ENCODE results near the gene XPO4.

Gene XPO4

DNA sequence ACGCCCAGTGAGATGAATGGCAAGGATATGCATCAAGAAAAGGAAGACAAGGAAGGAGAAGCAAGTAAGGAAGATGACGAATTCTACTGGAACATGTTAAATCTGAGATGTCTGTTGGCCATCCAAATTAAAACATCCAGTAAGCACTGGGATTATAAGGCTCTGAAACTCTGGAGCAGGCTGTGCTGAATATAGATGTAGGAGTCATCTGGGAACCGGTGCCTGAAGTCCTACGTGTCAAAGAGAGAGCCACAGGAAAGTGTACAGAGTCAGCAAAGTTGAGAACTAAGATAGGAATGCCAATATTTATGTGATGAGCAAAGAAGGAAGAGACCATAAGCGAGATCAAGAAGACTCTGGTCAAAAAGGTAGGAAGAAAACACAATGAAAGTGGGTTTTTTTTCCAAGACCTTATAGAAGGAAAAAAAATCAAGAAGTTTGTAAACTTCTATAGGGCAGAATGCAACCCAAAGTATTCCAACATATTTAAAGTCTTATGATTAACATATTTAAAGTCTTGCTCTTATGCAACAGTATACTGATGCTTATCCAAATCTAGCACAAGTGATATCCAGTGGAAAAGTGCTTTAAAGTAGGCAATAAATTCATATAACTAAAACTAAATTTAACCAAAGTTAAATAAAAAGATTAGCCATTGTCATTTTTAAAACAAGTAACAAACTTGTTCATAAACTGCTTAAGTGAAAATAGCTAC is 77.6 kb downstream of the XPO4 start:
- H3K27ac ChIP-seq (replicated peaks), result no peak overlapping the region
- TF ChIP-seq POLR2AphosphoS5 (IDR thresholded peaks at IDR 0.05; ENCODE audit: low read depth) (no peak), REST (IDR thresholded peaks at IDR 0.05; ENCODE audit: insufficient replicate concordance, low read depth) (no peak), CTCF (IDR thresholded peaks at IDR 0.05; ENCODE audit: insufficient read depth, low read length) (no peak)
- no peak overlapping the region for H3K4me3 ChIP-seq (replicated peaks; ENCODE audit: insufficient read depth, low read length)
- no peaks in the 10 kb centered on the region for H3K27me3 ChIP-seq (ENCODE audit: insufficient read depth, poor library complexity, severe bottlenecking)
- no peak for DNase-seq (ENCODE audit: low read depth in 1 of 2, low spot score in 1 of 2)

- DNase-seq (ENCODE audit: low read depth in 1 of 2, low spot score in 1 of 2), result no peak
Observed at GRCh38 chr13:20823071-20823470, 79.5 kb downstream of the XPO4 start.

DNA sequence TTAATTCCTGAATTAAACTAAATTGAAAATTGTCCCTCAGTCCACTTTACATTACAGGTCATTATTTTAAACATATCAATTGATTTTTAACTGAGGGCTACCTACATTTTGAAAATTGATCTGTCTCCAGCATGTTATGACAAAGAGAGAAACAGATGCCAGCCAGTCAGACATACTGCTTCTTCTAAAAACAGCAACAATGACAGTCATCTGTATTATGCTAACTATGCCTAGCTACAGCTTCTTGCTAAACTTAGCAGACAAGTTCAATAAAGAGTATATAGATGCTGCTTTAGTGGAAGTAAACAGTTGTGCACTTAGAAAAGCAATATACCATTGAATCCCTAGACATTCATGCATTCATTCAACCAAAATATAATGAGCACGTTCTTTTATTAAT is 80.1 kb downstream of the XPO4 start:
- no peak for DNase-seq (ENCODE audit: low read depth in 1 of 2, low spot score in 1 of 2)
- TF ChIP-seq SPI1 (IDR thresholded peaks at IDR 0.05; ENCODE audit: borderline replicate concordance, low read depth) (no peak), REST (IDR thresholded peaks at IDR 0.05; ENCODE audit: insufficient replicate concordance, low read depth) (no peak), CTCF (IDR thresholded peaks at IDR 0.05; ENCODE audit: insufficient read depth, low read length) (no peak), GABPA (IDR thresholded peaks at IDR 0.05; ENCODE audit: low read depth) (no peak), POLR2AphosphoS5 (IDR thresholded peaks at IDR 0.05; ENCODE audit: low read depth) (no peak)
- no peak overlapping the region for H3K27ac ChIP-seq (replicated peaks)
- H3K4me3 ChIP-seq (replicated peaks; ENCODE audit: insufficient read depth, low read length), result no peak overlapping the region
- no peaks in the 10 kb centered on the region for H3K27me3 ChIP-seq (ENCODE audit: insufficient read depth, poor library complexity, severe bottlenecking)

More at GRCh38 chr13:20823071-20823470, 79.5 kb downstream of the XPO4 start:
- Histone ChIP-seq H3K27me3 (ENCODE audit: insufficient read depth, poor library complexity, severe bottlenecking) (no peaks in the 10 kb centered on the region), H3K27ac (replicated peaks) (no peak overlapping the region), H3K4me3 (replicated peaks; ENCODE audit: insufficient read depth, low read length) (no peak overlapping the region)
- TF ChIP-seq POLR2AphosphoS5 (IDR thresholded peaks at IDR 0.05; ENCODE audit: low read depth), result no peak
- TF ChIP-seq CTCF (IDR thresholded peaks at IDR 0.05; ENCODE audit: insufficient read depth, low read length), result no peak
- TF ChIP-seq SPI1 (IDR thresholded peaks at IDR 0.05; ENCODE audit: borderline replicate concordance, low read depth), result no peak
- no peak for TF ChIP-seq GABPA (IDR thresholded peaks at IDR 0.05; ENCODE audit: low read depth)
- no peak for TF ChIP-seq REST (IDR thresholded peaks at IDR 0.05; ENCODE audit: insufficient replicate concordance, low read depth)
